Kidney epithelial cell (primary cell): Measurements from ENCODE around the gene SCYL1. TPM values are rescaled to one million over a fixed set of nuclear protein-coding genes. Genes with fewer than 3 reads are reported as not detected.
"Not testable (repeated sequence)": the region's sequence is repeated elsewhere in the genome, so short reads cannot be mapped to it uniquely, and the experiment has no call there.

Experiments
- DNase-seq: peaks from one replicate; pipeline ENCODE4 v3.0.0-alpha.2; 2010; ENCODE audit warnings: low read depth
- H3K27me3 ChIP-seq: 2 replicates; pipeline ENCODE4 v1.6.0; 2011; ENCODE audit warnings: low read length; ENCODE audit not compliant: control insufficient read depth, insufficient read depth
- H3K36me3 ChIP-seq: 2 replicates; pipeline ENCODE4 v1.5.1; 2011; ENCODE audit warnings: low read length; ENCODE audit not compliant: control insufficient read depth, insufficient read depth
- H3K4me3 ChIP-seq: 2 replicates; pipeline ENCODE4 v1.5.1; 2011; ENCODE audit warnings: low read depth, mild to moderate bottlenecking, control low read depth, low read length
- total RNA-seq: library from RNA; depleted of rRNA; stranded (reverse); fragments of >200 nt; gene quantifications from 2 replicates; pipeline ENCODE4 v1.2.3, GENCODE V29; 2015
- TF ChIP-seq, protein P1 (sequence below): IDR thresholded peaks from 2 replicates; pipeline ENCODE4 v1.5.1; 2011; ENCODE audit warnings: mild to moderate bottlenecking, moderate library complexity, low read length, control low read depth, inconsistent platforms; ENCODE audit not compliant: insufficient read depth, poor library complexity, severe bottlenecking

Gene SCYL1
- total RNA-seq, 1 donor from 2014 or later, result 121 TPM

DNA sequence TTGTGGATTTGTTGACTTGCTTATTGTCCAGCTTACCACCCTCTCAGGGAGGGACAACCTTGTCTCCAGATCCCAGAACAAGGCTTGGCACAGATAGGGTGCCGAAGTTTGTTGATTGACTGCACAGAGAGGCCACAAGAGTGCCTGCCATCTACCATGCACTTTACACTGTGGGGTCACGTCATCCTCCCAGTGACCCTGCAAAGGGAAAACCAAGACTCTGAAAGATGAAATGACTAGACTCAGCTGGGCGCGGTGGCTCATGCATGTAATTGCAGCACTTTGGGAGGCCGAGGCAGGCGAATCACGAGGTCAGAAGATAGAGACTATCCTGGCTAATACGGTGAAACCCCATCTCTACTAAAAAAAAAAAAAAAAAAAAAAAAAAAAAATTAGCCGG lies 37.9 kb downstream of the SCYL1 start:
- Histone ChIP-seq H3K4me3 (no peak overlapping the region), H3K36me3 (no peaks in the 10 kb centered on the region), H3K27me3 (no peaks in the 10 kb centered on the region)
- TF ChIP-seq, protein P1, sequence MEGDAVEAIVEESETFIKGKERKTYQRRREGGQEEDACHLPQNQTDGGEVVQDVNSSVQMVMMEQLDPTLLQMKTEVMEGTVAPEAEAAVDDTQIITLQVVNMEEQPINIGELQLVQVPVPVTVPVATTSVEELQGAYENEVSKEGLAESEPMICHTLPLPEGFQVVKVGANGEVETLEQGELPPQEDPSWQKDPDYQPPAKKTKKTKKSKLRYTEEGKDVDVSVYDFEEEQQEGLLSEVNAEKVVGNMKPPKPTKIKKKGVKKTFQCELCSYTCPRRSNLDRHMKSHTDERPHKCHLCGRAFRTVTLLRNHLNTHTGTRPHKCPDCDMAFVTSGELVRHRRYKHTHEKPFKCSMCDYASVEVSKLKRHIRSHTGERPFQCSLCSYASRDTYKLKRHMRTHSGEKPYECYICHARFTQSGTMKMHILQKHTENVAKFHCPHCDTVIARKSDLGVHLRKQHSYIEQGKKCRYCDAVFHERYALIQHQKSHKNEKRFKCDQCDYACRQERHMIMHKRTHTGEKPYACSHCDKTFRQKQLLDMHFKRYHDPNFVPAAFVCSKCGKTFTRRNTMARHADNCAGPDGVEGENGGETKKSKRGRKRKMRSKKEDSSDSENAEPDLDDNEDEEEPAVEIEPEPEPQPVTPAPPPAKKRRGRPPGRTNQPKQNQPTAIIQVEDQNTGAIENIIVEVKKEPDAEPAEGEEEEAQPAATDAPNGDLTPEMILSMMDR, result no peak
- DNase-seq, result no peak

DNA sequence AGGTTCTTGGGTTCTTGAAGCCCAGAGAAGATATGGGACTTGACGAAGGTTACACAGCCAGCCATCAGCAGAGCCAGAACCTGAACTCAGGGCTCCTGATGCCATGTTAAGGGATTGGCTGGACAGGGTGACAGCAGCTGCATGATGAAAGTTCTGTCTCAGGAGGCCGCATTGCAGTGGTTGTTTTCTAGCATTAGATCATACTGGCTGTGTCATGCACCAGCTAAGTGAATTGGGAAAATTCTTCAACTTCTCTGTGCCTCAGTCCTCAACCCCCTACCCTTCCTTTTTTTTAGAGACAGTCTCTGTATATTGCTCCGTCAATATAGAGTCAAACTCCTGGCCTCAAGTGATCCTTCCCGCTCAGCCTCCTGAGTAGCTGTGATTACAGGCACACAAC lies 38.7 kb downstream of the SCYL1 start:
- TF ChIP-seq, protein P1, result no peak
- no peak for DNase-seq
- Histone ChIP-seq H3K27me3 (no peaks in the 10 kb centered on the region), H3K4me3 (no peak overlapping the region), H3K36me3 (no peaks in the 10 kb centered on the region)

DNA sequence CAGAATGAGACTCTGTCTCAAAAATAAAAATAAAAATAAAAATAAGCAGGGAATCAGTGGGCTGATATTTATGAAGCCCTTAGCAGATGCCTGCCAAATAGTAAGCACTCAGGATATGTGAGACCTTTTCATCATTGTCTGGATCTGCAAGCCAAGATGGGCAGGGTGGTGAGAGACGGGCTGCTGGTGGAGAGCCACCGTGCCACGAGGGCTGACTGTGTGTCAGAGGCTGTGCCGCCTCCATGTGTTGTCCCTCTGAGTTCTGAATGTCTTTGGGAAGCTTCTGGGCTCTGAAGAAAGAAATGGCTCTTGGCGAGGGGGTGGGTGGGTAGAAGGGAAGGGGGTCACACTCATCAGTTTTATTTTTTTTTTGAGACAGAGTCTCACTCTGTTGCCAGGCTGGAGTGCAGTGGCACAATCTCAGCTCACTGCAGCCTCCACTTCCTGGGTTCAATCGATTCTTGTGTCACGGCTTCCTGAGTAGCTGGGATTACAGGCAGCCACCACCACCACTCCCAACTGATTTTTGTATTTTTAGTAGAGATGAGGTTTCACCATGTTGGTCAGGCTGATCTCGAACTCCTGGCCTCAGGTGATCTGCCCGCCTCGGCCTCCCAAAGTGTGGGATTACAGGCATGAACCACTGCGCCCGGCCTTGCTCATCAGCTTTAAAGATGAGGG lies 40.1 kb downstream of the SCYL1 start:
- not testable (repeated sequence) for DNase-seq, H3K4me3 ChIP-seq, H3K36me3 ChIP-seq, H3K27me3 ChIP-seq

DNA sequence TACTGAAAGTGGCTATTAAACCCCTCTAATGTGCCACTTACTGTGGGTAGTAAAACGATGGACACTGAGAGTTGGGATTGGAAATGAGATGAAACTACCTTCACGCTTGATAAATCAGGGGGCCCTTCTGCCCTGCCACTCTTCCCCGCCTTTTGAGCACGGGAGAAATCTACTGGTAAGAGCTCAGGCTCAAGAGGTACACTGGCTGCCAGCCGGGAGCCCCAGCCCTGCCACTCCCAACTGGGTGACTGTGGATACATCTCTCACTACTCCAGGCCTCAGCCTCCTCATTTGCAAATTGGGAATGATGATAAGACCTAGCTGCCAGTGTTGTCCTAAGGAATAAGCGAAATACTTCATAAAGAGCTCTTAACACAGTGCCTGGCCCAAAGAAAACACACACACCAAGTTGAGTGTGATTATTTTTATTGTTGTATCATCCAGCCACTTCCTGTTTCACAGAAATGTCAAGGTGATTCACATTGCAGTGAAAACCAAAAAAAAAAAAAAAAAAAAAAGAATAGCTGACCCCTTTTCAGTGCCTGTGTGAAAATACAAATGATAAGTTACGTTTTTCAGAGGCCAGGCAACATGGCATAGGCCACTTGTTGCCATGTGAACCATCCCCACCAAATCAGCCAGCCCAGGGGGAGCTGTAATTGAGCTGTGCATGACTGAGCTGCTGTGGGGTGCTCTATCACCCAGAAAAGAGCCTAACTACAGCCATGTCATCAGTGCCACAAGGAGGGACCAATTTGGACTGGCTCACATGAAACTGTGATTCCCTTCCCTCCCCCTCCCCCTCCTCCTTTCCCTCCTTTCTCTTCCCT lies 41.0 kb downstream of the SCYL1 start:
- TF ChIP-seq, protein P1, result no peak
- no peak for DNase-seq
- Histone ChIP-seq H3K27me3 (no peaks in the 10 kb centered on the region), H3K4me3 (no peak overlapping the region), H3K36me3 (no peaks in the 10 kb centered on the region)

DNA sequence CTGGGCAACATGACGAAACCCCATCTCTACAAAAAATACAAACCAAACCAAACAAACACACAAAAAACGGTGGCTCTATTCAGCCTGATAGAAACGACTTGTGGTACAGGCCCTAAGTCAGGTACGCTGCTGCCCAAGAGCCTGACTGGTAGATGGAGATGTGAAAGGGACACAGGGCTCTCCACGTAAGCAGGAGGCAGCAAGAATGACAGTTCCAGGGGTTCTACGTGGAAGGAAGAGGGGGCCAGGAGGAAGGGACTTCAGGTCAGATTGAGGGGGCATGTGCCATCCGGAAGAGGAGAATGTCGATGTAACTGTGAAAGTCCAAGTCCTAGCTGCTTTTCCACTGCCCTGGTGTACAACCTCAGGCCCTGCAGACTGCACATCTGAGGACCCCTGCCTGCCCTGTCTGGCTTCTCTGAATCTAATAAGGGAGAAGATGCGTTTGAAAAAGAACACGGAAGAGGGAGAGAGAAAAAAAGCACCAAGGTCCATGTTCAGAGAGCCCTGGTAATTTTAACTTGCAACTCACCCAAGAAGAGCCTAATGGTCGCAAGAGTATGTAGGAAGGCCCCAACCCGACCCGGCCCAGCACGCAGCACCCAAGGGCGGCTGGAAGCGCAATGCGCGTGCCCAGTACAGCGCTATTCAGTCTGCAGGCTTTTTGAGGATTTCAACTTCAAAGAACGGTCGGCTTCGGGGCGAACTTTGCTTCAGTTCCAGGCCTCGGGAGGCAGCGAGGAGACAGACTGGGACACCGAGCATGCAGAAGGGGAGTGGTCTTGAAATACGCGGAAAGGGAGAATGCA lies 44.5 kb downstream of the SCYL1 start:
- no peak for DNase-seq
- H3K4me3 ChIP-seq, result peak overlapping the region; percentile 72
- peaks cover 1% of the 10 kb centered on the region for H3K36me3 ChIP-seq
- H3K27me3 ChIP-seq, result no peaks in the 10 kb centered on the region
- TF ChIP-seq, protein P1, result no peak
